ENCODE data around the gene SLC2A9.
"Not testable (repeated sequence)": the region's sequence is repeated elsewhere in the genome, so short reads cannot be mapped to it uniquely, and the experiment has no call there.

Gene SLC2A9

DNA sequence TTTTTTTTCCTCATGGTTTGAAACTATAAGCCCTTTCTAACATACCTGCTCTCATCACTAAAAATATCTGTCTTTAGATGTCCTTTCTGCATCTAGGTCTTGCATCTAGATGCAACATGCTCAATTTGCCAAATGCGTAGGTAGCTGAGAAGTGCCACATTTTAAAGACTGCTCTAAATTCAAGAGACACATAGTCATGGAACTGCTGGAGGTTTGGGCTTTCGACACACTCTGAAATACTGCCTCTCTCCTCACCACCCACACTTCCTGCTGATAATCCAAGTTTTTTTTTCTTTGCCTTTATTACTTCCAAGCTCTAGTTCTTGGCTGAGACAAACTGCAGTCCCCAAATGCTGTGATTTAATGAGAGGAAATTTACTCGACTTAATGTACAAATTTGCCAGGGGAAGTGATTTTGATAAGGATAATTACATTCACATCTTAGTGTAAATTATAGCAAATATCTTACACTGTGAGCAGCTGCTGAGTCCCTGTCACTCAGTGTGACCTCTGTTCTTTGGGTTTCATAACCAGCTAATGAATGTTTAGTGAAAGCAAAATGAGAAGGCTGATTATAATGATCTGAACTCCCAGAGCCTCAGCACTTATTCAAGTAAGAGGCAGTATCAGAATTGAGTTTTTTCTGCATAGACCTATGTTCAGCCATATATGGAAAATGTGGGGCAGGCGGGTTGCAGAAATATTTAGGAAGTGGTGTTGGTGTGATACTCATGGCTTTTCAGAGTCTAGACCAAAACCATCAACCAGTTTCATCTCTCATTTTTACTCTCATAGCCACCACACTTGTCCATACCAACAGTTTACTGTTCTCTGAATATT, 208.6 kb downstream of the SLC2A9 start:
- DNase-seq (ENCODE audit: insufficient read length, low spot score) (no peak), FAIRE-seq (no peak)
- TF ChIP-seq, protein P1, sequence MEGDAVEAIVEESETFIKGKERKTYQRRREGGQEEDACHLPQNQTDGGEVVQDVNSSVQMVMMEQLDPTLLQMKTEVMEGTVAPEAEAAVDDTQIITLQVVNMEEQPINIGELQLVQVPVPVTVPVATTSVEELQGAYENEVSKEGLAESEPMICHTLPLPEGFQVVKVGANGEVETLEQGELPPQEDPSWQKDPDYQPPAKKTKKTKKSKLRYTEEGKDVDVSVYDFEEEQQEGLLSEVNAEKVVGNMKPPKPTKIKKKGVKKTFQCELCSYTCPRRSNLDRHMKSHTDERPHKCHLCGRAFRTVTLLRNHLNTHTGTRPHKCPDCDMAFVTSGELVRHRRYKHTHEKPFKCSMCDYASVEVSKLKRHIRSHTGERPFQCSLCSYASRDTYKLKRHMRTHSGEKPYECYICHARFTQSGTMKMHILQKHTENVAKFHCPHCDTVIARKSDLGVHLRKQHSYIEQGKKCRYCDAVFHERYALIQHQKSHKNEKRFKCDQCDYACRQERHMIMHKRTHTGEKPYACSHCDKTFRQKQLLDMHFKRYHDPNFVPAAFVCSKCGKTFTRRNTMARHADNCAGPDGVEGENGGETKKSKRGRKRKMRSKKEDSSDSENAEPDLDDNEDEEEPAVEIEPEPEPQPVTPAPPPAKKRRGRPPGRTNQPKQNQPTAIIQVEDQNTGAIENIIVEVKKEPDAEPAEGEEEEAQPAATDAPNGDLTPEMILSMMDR (IDR thresholded peaks at IDR 0.05; ENCODE audit: insufficient read depth, missing control alignments): no peak

DNA sequence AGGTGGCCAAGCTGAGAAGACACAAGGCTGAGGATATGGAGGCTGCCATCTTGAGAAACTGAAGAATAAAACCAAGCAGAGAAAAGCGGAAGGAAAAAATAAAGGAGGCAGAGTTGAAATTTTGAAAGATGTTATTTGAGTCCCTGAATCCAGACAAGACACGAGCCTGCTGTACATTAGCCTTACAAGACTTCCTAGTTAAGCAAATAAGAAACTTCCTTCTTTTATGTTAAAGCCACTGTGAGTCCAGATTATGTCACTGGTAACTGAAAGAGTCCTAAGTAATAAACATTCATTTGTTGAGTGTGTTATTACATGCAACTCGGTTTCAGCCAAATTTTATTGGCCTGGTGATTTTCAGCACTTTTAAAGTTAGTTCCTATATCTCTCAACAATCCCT, 209.5 kb downstream of the SLC2A9 start:
- no peak for FAIRE-seq
- TF ChIP-seq, protein P1 (IDR thresholded peaks at IDR 0.05; ENCODE audit: insufficient read depth, missing control alignments): no peak
- DNase-seq (ENCODE audit: insufficient read length, low spot score): no peak

DNA sequence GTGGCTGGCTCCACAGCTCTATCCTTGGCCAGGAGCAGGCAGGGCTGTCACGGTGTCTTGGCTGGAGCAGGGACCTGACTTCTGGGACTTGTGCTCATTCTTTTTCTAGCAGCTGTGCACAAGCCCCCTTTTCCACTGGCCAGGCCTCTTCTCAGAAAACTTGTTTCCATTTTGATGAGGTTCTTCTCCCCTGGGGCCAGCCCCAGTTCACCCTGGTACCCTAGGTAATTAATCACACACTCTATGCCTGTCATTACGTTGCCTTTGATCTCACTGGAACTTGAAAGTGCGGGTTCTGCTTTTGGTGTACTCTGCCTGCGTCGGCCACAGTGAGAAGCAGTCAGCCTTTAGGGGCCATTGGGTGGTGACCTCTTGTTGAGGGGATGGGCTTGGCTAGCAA, 213.2 kb downstream of the SLC2A9 start:
- DNase-seq (ENCODE audit: insufficient read length, low spot score): no peak
- TF ChIP-seq, protein P1 (IDR thresholded peaks at IDR 0.05; ENCODE audit: insufficient read depth, missing control alignments): no peak
- FAIRE-seq: no peak

DNA sequence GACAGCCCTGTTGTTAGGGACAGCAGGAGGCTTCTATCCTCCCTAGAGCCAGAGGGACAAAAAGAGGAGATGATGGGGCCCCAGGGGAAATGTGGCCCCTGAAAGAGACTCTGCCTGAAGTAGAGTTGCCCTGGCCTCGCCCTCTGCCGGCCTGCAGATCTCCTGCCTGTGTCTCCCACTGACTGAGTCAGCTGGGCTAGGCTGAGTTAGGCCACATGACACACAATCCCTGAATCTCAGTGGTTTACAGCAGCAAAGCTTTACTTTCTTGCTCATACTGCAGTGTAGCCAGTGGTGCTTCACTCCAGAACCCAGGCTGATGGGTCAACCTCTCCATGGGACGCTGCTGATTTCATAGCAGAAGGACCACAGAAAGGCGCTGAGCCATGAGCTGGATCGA, 216.4 kb downstream of the SLC2A9 start:
- TF ChIP-seq, protein P1 (IDR thresholded peaks at IDR 0.05; ENCODE audit: insufficient read depth, missing control alignments): no peak
- FAIRE-seq (no peak), DNase-seq (ENCODE audit: insufficient read length, low spot score) (no peak)

DNA sequence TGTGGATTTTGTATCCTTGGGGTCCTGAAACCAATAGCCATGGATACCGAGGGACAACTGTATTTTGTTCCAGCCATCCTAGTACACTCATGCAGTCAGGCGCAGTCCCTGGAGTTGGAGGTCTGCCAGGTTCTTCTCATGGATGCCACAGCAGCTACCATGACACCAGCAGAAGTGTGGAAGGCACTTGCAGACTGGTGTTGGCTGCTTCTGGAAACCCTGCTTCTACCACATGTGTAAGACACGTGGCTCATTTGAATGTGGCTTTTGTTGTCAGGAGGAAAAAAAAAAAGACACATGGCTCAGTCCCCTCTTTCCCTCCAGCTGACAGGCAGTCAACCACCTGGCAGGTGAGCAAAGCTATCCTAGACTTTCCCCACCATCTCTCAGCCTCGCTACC, 220.4 kb downstream of the SLC2A9 start:
- DNase-seq (ENCODE audit: insufficient read length, low spot score): no peak
- TF ChIP-seq, protein P1 (IDR thresholded peaks at IDR 0.05; ENCODE audit: insufficient read depth, missing control alignments): no peak
- no peak for FAIRE-seq

DNA sequence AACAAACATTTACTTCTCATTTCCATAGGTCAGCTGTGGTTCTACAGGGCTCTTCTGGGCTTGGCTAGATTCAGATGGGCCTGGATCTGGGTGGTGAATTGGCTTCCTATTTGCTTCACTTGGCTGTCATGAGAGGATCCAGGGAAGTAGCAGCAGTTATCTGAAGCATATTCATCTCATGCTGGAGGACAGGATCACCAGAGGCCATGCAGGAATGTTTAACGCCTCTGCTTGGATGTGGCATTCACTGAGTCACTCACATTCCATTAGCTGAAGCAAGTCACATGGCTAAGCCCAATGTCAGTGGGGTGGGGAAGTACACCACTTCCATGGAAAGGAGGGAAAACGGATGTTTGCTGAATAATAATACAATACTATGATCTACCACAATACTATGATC, 224.7 kb downstream of the SLC2A9 start:
- FAIRE-seq; DNase-seq (ENCODE audit: insufficient read length, low spot score): not testable (repeated sequence)

DNA sequence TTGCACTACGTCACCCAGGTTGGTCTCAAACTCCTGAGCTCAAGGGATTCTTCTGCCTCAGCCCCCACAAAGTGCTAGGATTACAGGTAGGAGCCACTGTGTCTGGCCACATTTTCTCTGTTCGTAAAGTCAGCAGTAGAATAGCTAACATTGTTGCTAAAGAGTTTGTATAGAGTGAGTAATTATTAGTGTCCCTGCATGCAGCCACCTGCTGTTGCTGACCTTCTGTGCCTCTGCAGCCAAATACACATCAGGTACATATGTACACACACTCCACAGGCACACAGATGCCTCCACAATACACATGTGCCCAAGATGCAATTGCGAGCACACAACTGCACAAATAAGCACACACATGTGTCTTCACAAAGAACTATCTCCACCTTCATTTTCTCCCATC, 228.9 kb downstream of the SLC2A9 start:
- no peak for FAIRE-seq
- TF ChIP-seq, protein P1 (IDR thresholded peaks at IDR 0.05; ENCODE audit: insufficient read depth, missing control alignments): no peak
- no peak for DNase-seq (ENCODE audit: insufficient read length, low spot score)

DNA sequence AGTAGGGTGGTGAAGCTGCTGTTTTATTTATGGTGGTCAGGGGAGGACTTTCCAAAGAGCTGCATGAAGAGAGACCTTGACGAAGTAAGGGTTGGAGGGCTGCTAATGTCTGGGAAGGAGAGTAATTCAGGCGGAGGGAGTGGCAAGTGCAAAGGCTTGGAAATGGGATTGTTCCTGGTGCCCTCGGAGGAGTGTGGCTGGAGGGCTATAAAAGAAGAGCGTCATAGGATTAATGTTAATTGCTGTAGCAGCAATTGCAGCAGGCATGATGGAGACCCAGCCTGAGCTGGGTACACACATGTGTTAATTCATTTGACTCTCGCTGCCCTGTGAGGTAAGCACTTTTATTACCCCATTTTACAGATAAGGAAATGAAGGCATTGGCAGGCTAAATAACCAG, 235.4 kb downstream of the SLC2A9 start:
- not testable (repeated sequence) for FAIRE-seq; DNase-seq (ENCODE audit: insufficient read length, low spot score)
